GM19193 (cell line): Measurements from ENCODE around the gene DEDD2.
A peak's percentile ranks its signal among the peaks of the same experiment; 100 is the strongest.

ENCODE experiments used
- POLR2A ChIP-seq: IDR thresholded peaks from 4 replicates; pipeline ENCODE4 v1.6.1; 2011; ENCODE audit not compliant: insufficient read depth, insufficient read length; ENCODE audit errors: extremely low read depth

The DEDD2 gene

GRCh38 chr19:42249769-42250168 lies 32.3 kb upstream of the DEDD2 start:
- no peak for TF ChIP-seq POLR2A

GRCh38 chr19:42249149-42249750 lies 31.8 kb upstream of the DEDD2 start:
- TF ChIP-seq POLR2A, result peak; percentile 14

GRCh38 chr19:42248270-42249148 lies 31.0 kb upstream of the DEDD2 start:
- no peak for TF ChIP-seq POLR2A

GRCh38 chr19:42247640-42248199 lies 30.2 kb upstream of the DEDD2 start:
- TF ChIP-seq POLR2A, result no peak

GRCh38 chr19:42246922-42247639 lies 29.6 kb upstream of the DEDD2 start:
- no peak for TF ChIP-seq POLR2A

GRCh38 chr19:42246143-42246921 lies 28.9 kb upstream of the DEDD2 start:
- TF ChIP-seq POLR2A, result peak; percentile 13

GRCh38 chr19:42245231-42245630 lies 27.8 kb upstream of the DEDD2 start:
- TF ChIP-seq POLR2A, result no peak

GRCh38 chr19:42244347-42245220 lies 27.1 kb upstream of the DEDD2 start:
- peak; percentile 31 for TF ChIP-seq POLR2A

GRCh38 chr19:42242512-42243409 lies 25.3 kb upstream of the DEDD2 start, which contains the start of gene GSK3A:
Gene GSK3A (minus strand): TSS chr19:42242602. CDS start chr19:42242465, 137 bp downstream.
- TF ChIP-seq POLR2A, result peak; percentile 82

- no peak for TF ChIP-seq POLR2A
Observed at GRCh38 chr19:42242069-42242511, 24.6 kb upstream of the DEDD2 start.

GRCh38 chr19:42241279-42241678 lies 23.8 kb upstream of the DEDD2 start:
- TF ChIP-seq POLR2A, result no peak

- no peak for TF ChIP-seq POLR2A
Observed at GRCh38 chr19:42239544-42240220, 22.2 kb upstream of the DEDD2 start.
